T-helper 2 cell treated with Interferon-gamma antibody and Interleukin-4, amounts not matched to agents 5 μg/mL and 100 μg/mL, for 36 hours (primary cell): ENCODE data around the gene SLC25A33.
"Not testable (repeated sequence)": the region's sequence is repeated elsewhere in the genome, so short reads cannot be mapped to it uniquely, and the experiment has no call there.

ENCODE experiments used
- DNase-seq: peaks from one replicate; pipeline ENCODE4 v3.0.0; 2021; ENCODE audit warnings: low spot score
- H3K27ac Mint-ChIP-seq: one replicate; pipeline ENCODE4 v1.8.0; 2021; ENCODE audit warnings: mild to moderate bottlenecking, mixed read lengths
- H3K27me3 Mint-ChIP-seq: one replicate; pipeline ENCODE4 v1.8.0; 2021; ENCODE audit warnings: low read depth, mixed read lengths
- H3K36me3 Mint-ChIP-seq: one replicate; pipeline ENCODE4 v1.8.0; 2021; ENCODE audit warnings: low read depth, mixed read lengths
- H3K4me1 Mint-ChIP-seq: one replicate; pipeline ENCODE4 v1.8.0; 2021; ENCODE audit warnings: low read depth, mixed read lengths
- H3K4me3 Mint-ChIP-seq: one replicate; pipeline ENCODE4 v1.8.0; 2022; ENCODE audit warnings: mild to moderate bottlenecking, moderate library complexity, mixed read lengths
- H3K9me3 Mint-ChIP-seq: one replicate; pipeline ENCODE4 v1.8.0; 2021; ENCODE audit warnings: mixed read lengths

The SLC25A33 gene, protein sequence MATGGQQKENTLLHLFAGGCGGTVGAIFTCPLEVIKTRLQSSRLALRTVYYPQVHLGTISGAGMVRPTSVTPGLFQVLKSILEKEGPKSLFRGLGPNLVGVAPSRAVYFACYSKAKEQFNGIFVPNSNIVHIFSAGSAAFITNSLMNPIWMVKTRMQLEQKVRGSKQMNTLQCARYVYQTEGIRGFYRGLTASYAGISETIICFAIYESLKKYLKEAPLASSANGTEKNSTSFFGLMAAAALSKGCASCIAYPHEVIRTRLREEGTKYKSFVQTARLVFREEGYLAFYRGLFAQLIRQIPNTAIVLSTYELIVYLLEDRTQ

DNA sequence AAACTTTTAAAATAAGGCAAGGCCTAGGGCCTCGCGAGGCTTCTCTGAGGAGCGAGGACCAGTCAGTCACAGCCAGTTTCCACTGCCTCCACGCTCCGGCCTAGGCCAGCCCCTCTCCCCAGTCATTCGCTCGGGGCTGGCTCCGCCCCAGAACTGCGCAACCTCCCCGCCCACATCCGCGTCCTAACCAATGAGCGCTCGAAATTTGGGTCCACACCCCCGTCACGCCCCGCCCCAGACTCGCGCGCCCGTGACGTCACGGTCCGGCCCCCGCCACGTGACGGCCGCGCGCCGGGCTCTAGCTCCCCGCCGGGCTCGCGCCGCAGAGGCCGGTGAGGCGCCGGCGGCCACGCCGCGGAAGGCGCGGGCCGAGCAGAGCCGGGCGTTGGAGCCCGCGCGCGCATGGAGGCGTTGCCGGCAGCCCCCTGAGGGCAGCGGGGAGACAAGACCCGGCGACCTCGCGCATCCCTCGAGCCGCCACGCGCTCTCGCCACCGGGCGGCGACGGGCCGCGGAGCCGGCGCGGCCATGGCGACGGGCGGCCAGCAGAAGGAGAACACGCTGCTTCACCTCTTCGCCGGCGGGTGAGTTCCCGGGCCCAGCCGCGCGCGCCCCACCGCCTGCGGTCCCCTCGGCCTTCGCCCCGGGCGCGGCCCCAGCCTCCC lies at the start of gene SLC25A33:
Gene SLC25A33 (plus strand): TSS at position 301 of the 664 bp plus-strand sequence. CDS start 227 bp downstream, at position 528.
- H3K36me3 Mint-ChIP-seq, result peaks cover 7% of the 10 kb centered on the region
- peaks cover 4% of the 10 kb centered on the region for H3K9me3 Mint-ChIP-seq
- DNase-seq, result peak; percentile 98
- H3K4me1 Mint-ChIP-seq, result peaks cover 31% of the 10 kb centered on the region
- H3K27me3 Mint-ChIP-seq, result no peaks in the 10 kb centered on the region
- H3K4me3 Mint-ChIP-seq, result peak within 1 kb of the TSS; percentile 92
- H3K27ac Mint-ChIP-seq, result peak within 1 kb of the TSS; percentile 87

DNA sequence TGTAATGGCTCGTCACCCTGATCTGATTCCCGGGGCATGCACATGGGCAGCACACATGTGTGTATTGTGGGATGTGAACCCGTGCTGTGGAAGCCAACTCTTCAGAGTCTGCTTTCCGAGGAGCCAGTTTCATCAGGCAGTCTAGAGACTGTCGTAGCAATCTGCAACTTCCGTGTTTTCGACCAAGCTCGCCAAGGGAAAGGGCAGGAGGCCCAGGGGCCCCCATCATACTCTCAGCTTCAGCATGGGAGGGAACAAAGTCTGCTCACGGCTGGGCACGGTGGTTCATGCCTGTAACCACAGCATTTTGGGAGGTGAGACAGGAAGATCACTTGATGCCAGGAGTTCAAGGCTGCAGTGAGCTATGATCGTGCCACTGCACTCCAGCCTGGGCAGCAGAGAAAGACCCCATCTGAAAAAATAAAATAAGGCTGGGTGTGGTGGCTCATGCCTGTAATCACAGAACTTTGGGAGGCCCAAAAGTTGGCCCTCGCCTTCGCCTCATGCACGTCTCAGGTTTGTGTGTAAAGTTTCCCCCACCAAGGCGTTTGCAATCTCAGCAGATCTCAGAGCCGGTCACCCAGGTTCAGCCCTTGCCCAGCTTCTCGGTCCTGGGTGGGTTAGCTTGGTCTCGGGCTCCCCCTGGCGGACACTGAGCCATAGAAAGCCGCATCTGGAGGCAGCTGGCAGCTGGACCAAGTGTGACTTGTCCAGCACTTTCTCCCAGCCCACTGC lies 48.5 kb upstream of the SLC25A33 start:
- no peaks in the 10 kb centered on the region for H3K9me3 Mint-ChIP-seq
- peaks cover 8% of the 10 kb centered on the region for H3K4me1 Mint-ChIP-seq
- H3K27me3 Mint-ChIP-seq, result peaks cover 9% of the 10 kb centered on the region
- no peaks in the 10 kb centered on the region for H3K36me3 Mint-ChIP-seq
- peak; percentile 67 for DNase-seq
- H3K27ac Mint-ChIP-seq, result no peak overlapping the region
- H3K4me3 Mint-ChIP-seq, result no peak overlapping the region

DNA sequence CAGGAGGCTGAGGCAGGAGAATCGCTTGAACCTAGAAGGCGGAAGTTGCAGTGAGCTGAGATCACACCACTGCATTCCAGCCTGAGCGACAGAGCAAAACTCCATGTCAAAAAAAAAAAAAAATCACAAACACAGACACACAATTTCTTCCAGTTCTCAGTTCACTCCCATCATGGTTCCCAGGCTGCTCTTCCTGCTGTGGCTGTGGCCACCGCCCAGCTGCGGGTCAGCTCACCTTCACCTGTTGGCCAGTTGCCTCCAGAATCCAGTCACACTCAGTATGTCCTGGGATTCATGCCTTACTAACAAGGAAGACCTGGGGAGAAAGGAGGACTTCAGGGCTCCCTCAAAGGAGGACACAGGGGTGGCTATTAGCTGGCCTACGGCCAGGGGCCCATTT lies 45.9 kb upstream of the SLC25A33 start:
- DNase-seq, result no peak
- Mint-ChIP-seq H3K27me3 (peaks cover 5% of the 10 kb centered on the region), H3K4me3 (no peak overlapping the region), H3K4me1 (peaks cover 8% of the 10 kb centered on the region), H3K27ac (no peak overlapping the region), H3K9me3 (no peaks in the 10 kb centered on the region), H3K36me3 (no peaks in the 10 kb centered on the region)

DNA sequence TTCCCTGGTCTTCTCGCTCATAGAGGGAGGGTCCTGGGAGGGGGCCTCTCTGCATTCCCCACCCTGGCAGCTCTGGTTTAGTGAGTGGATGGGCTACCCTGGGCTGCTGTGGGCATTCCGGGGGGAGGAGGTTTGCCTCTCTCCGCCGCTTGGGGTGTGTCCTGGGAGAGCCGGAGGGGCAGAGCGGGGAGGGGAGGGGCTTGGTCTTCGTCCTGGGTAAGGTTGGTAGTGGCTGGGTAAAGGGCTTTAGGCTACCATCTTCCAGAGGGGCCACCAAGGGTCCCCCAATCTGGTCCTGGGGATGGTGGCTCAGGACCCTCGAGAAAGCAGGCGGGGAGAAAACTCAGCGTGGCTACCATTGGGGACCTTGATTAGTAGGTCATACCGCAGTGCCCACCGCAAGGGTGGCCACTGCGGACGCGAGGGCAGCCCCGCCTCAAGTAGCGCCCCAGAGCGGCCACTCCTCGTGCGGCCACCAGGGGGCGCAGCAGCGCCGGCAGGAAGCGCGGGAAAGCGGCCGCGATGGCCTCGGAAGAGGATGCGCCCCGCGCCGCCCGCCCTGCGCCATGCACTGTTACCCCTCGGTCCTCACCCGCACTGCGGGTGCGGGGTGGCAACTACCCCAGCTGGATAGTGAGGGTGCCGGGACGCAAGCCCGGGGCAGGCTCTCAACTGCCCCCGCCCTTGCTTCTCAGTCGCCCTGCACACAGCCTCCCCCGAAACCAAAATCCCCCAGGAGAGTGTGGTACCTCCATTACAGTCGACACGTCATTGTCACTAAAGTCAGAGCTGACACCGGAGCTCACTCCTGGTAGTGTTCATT lies 44.1 kb upstream of the SLC25A33 start:
- no peak overlapping the region for H3K27ac Mint-ChIP-seq
- no peaks in the 10 kb centered on the region for H3K36me3 Mint-ChIP-seq
- peak; percentile 67 for DNase-seq
- peaks cover 8% of the 10 kb centered on the region for H3K4me1 Mint-ChIP-seq
- peaks cover 14% of the 10 kb centered on the region for H3K27me3 Mint-ChIP-seq
- no peaks in the 10 kb centered on the region for H3K9me3 Mint-ChIP-seq
- H3K4me3 Mint-ChIP-seq, result peak overlapping the region; percentile 53

DNA sequence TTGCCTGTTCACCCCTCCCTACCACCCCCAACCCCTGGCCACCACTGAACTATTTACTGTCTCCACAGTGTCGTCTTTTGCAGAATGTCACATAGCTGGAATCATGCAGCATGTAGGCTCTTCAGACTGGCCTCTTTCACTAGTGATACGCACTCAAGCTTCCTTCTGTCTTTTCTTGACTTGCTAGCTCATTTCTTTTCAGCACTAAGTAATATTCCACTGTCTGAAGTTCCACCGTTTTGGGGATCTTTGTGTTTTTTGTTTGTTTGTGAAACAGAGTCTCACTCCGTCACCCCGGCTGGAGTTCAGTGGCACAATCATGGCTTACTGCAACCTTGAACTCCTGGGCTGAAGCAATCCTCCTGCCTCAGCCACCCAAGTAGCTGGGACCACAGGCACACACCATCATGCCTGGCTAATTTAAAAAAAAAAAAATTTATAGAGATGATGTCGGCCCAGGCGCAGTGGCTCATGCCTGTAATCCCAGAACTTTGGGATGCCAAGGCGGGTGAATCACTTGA lies 43.4 kb upstream of the SLC25A33 start:
- H3K27me3 Mint-ChIP-seq, result peaks cover 14% of the 10 kb centered on the region
- H3K27ac Mint-ChIP-seq, result no peak overlapping the region
- peaks cover 8% of the 10 kb centered on the region for H3K4me1 Mint-ChIP-seq
- no peaks in the 10 kb centered on the region for H3K36me3 Mint-ChIP-seq
- H3K4me3 Mint-ChIP-seq, result no peak overlapping the region
- no peak for DNase-seq
- no peaks in the 10 kb centered on the region for H3K9me3 Mint-ChIP-seq

DNA sequence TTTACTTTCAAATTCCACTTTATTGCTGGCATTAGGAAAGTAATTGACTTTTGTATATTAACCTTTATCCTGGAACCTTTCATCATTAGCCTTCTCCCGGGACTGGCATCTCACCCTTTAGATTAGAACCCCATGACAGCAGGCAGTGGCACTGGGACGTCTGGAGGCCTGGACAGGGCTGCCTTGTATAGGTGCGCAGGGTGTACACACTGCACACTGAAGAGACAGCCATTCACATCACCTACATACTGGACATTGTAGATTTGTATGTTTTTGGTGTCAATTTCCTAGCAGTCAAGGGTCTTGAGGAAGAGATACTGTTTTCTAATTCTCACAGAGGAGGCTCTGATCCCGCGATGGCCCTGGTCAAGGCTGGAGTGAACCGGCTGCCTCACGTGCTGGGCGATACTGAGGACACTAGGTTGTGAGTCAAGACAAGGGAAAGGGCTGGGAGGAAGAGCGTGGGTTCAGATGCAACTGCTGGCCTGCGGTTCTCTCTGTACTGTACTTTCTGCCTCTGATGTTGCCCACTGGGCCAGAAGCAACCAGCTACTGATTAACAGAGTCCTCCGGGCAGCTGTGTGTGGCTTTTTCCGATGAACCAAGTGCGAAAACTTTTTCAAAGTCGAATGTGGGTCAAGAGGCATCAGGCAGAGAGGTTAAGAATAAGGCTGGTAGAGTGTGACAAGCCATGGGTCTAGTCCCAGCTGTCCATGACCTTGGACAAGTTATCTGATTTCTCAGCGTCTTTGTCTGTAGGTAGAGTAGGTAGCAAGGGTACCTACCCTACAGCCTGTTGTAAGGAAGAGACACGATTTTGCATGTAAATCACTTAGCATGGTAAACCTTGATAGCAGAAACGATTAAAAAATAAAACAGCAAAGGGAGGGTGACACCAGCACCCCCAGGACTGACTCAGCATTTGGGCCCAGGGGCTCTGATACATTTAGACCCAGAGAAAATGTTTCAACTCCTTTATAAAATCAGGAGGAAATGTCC lies 38.2 kb upstream of the SLC25A33 start:
- H3K4me3 Mint-ChIP-seq, result no peak overlapping the region
- no peaks in the 10 kb centered on the region for H3K9me3 Mint-ChIP-seq
- H3K27me3 Mint-ChIP-seq, result peaks cover 10% of the 10 kb centered on the region
- no peaks in the 10 kb centered on the region for H3K36me3 Mint-ChIP-seq
- DNase-seq, result no peak
- H3K27ac Mint-ChIP-seq, result no peak overlapping the region
- no peaks in the 10 kb centered on the region for H3K4me1 Mint-ChIP-seq

DNA sequence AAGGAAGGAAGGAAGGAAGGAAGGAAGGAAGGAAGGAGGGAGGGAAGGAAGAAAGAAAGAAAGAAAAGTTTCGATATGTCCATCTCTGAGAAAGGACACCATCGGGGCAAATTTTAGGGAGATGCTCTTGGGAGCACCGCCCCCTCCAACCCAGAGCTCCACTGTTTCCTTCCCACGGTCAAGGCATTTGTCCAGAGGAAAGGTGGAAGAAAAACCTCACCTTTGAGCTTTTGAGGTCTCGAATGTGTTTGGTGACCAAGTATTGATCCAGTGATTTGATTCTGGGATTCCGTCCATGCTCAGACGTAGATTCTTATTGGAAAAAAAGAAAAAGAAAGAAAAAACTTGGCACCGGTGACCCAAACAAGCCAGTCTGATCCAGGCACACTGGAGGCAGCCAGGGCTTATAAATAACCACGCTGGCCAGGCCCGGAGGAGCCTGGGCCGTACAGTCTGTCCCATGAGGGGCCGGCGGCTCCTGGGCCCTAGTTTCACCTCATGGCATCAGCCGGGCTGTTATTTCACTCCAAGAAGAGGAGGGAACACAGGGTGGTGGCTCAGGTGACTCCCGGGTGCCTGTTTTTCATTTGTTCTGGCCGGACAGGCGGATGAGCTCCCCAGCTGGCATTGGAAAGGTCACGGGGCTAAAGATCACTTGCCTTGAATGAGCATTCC lies 36.1 kb upstream of the SLC25A33 start:
- no peaks in the 10 kb centered on the region for H3K4me1 Mint-ChIP-seq
- peaks cover 12% of the 10 kb centered on the region for H3K27me3 Mint-ChIP-seq
- no peaks in the 10 kb centered on the region for H3K36me3 Mint-ChIP-seq
- H3K9me3 Mint-ChIP-seq, result no peaks in the 10 kb centered on the region
- no peak overlapping the region for H3K4me3 Mint-ChIP-seq
- no peak for DNase-seq
- no peak overlapping the region for H3K27ac Mint-ChIP-seq

GRCh38 chr1:9505143-9505542 lies 34.1 kb upstream of the SLC25A33 start:
- H3K27me3 Mint-ChIP-seq, result peaks cover 4% of the 10 kb centered on the region

GRCh38 chr1:9506901-9507300 lies 32.4 kb upstream of the SLC25A33 start:
- no peak for DNase-seq
- Mint-ChIP-seq H3K27me3 (peaks cover 5% of the 10 kb centered on the region), H3K4me3 (no peak overlapping the region), H3K9me3 (no peaks in the 10 kb centered on the region), H3K4me1 (no peaks in the 10 kb centered on the region), H3K27ac (no peak overlapping the region), H3K36me3 (no peaks in the 10 kb centered on the region)

More at GRCh38 chr1:9505143-9505542, 34.1 kb upstream of the SLC25A33 start:
- H3K9me3 Mint-ChIP-seq, result no peaks in the 10 kb centered on the region
- no peak overlapping the region for H3K27ac Mint-ChIP-seq
- H3K36me3 Mint-ChIP-seq, result no peaks in the 10 kb centered on the region
- H3K4me3 Mint-ChIP-seq, result no peak overlapping the region
- DNase-seq, result no peak
- H3K4me1 Mint-ChIP-seq, result no peaks in the 10 kb centered on the region

DNA sequence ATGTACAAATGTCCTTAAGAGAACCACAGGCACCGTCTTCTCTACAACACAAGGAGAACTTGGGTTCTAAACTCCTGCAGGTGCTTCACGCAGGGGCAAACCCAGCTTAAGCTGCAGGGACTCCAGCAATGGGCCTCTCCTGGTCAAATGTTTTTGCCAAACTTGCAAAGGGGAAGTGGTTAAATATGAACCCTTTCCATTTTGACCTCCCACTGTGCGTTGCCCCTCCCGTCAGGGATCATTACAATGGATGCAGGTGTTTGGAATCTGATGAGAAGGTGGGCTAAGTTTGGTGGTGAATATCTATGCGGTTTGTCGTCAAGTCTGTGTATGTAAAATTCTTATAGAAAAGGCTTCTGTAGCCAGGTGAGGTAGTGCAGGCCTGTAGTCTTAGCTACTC lies 29.1 kb upstream of the SLC25A33 start:
- H3K9me3 Mint-ChIP-seq, result no peaks in the 10 kb centered on the region
- no peaks in the 10 kb centered on the region for H3K4me1 Mint-ChIP-seq
- no peaks in the 10 kb centered on the region for H3K36me3 Mint-ChIP-seq
- no peak overlapping the region for H3K4me3 Mint-ChIP-seq
- DNase-seq, result no peak
- no peak overlapping the region for H3K27ac Mint-ChIP-seq
- peaks cover 5% of the 10 kb centered on the region for H3K27me3 Mint-ChIP-seq

DNA sequence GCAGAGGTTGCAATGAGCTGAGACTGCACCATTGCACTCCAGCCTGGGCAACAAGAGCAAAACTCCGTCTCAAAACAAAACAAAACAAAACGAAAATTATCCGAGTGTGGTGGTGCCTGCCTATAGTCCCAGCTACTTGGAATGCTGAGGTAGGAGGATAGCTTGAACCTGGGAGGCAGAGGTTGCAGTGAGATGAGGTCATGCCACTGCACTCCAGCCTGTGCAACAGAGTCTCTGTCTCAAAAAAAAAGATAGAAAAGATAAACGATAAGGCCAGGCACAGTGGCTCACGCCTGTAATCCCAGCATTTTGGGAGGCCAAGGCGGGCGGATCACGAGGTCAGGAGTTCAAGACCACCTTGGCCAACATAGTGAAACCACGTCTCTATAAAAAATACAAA lies 23.7 kb upstream of the SLC25A33 start:
- not testable (repeated sequence) for H3K4me1 Mint-ChIP-seq, H3K9me3 Mint-ChIP-seq, H3K4me3 Mint-ChIP-seq, H3K27ac Mint-ChIP-seq, H3K27me3 Mint-ChIP-seq, DNase-seq, H3K36me3 Mint-ChIP-seq

- no peaks in the 10 kb centered on the region for H3K4me1 Mint-ChIP-seq
These were observed 20.7 kb upstream of the SLC25A33 start for GRCh38 chr1:9518454-9518998.

More at GRCh38 chr1:9518454-9518998, 20.7 kb upstream of the SLC25A33 start:
- no peaks in the 10 kb centered on the region for H3K9me3 Mint-ChIP-seq
- H3K4me3 Mint-ChIP-seq, result no peak overlapping the region
- H3K27me3 Mint-ChIP-seq, result no peaks in the 10 kb centered on the region
- no peak for DNase-seq
- H3K27ac Mint-ChIP-seq, result no peak overlapping the region
- no peaks in the 10 kb centered on the region for H3K36me3 Mint-ChIP-seq
